Activated CD4-positive, alpha-beta T cell treated with anti-CD3 and anti-CD28 coated beads for 36 hours (primary cell): ENCODE results near the gene PLA2G12B. TPM values are rescaled to one million over a fixed set of nuclear protein-coding genes. Genes with fewer than 3 reads are reported as not detected.
"Not testable (repeated sequence)": the region's sequence is repeated elsewhere in the genome, so short reads cannot be mapped to it uniquely, and the experiment has no call there.

Experiments
- ATAC-seq: fragments of 200-7000 bp; cut with Tn5 transposase; one replicate; pipeline ENCODE4 v1.10.0; 2021; ENCODE audit warnings: mild to moderate bottlenecking, moderate library complexity
- CTCF ChIA-PET: fragments of 350-600 bp; sonication (Branson Sonifier 250); formaldehyde crosslinking; loops from one replicate; lab custom pipeline; 2021; ENCODE audit warnings: antibody characterized with exemption; lab: Charles Lee
- POLR2A ChIA-PET: fragments of 350-600 bp; sonication (Branson Sonifier 250); formaldehyde crosslinking; loops from one replicate; lab custom pipeline; 2021; ENCODE audit warnings: antibody characterized with exemption, inconsistent platforms; lab: Charles Lee
- DNase-seq: peaks from one replicate; pipeline ENCODE4 v3.0.0-alpha.2; 2020
- H3K27ac Mint-ChIP-seq: one replicate; pipeline ENCODE4 v1.8.0; 2021; ENCODE audit warnings: mixed read lengths
- H3K27me3 Mint-ChIP-seq: one replicate; pipeline ENCODE4 v1.8.0; 2021; ENCODE audit warnings: mixed read lengths
- H3K36me3 Mint-ChIP-seq: one replicate; pipeline ENCODE4 v1.8.0; 2021; ENCODE audit warnings: low read depth, mixed read lengths
- H3K4me1 Mint-ChIP-seq: one replicate; pipeline ENCODE4 v1.8.0; 2021; ENCODE audit warnings: mixed read lengths
- H3K4me3 Mint-ChIP-seq: one replicate; pipeline ENCODE4 v1.8.0; 2021; ENCODE audit warnings: mild to moderate bottlenecking, moderate library complexity, mixed read lengths
- H3K9me3 Mint-ChIP-seq: one replicate; pipeline ENCODE4 v1.8.0; 2021; ENCODE audit warnings: low read depth, mixed read lengths
- intact Hi-C, 2 experiments: fragments of 100-400 bp; cut with DNase I in 1 of 2; cut with micrococcal nuclease in 1 of 2; formaldehyde crosslinking; loops; one replicate each; pipeline versions ENCODE4 v1.14.2 to v1.15.1; 2022 to 2024; cut with DNase I, micrococcal nuclease
- total RNA-seq, 2 experiments: library from RNA; stranded (reverse); gene quantifications; one replicate each; pipeline ENCODE4 v1.2.3, GENCODE V29; 2021

Gene PLA2G12B
- total RNA-seq, 2 experiments from 2014 or later: not detected

GRCh38 chr10:72932259-72933015, 22.2 kb downstream of the PLA2G12B start:
- POLR2A ChIA-PET: no interaction called here
- Mint-ChIP-seq H3K27ac (no peak overlapping the region), H3K4me1 (no peaks in the 10 kb centered on the region), H3K4me3 (no peak overlapping the region), H3K27me3 (no peaks in the 10 kb centered on the region), H3K36me3 (no peaks in the 10 kb centered on the region), H3K9me3 (no peaks in the 10 kb centered on the region)
- DNase-seq (no peak), ATAC-seq (no peak)
- CTCF ChIA-PET: interaction anchor here (1.2 kb wide), 1 partner anchor 24 kb away, joined by 4 read pairs; no protein-coding TSS in a partner anchor
- intact Hi-C loops: no loop called here

DNA sequence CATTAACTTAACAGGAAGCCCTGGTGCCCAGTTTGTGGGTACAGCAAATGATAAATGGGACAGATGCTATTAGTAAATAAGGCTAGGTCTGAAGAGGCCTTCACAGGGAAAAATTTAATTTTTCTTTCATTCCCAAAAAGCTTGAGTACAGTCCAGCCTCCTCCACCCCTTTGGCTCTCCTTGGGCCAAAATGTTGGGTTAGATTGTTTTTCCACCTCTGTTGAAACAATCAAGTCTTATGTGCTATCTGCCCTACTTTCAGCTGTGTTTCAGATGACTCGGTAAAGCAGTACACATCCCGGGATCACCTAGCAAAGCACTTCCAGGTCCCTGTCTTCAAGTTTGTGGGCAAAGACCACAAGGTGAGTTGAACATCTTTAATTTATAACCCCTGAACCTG, 24.3 kb downstream of the PLA2G12B start:
- DNase-seq: no peak
- H3K36me3 Mint-ChIP-seq: no peaks in the 10 kb centered on the region
- H3K9me3 Mint-ChIP-seq: no peaks in the 10 kb centered on the region
- peaks cover under 1% of the 10 kb centered on the region for H3K27me3 Mint-ChIP-seq
- ChIA-PET POLR2A (no interaction called here), CTCF (no interaction called here)
- no peak overlapping the region for H3K4me3 Mint-ChIP-seq
- intact Hi-C loops: no loop called here
- ATAC-seq: no peak
- no peak overlapping the region for H3K27ac Mint-ChIP-seq
- H3K4me1 Mint-ChIP-seq: no peaks in the 10 kb centered on the region

DNA sequence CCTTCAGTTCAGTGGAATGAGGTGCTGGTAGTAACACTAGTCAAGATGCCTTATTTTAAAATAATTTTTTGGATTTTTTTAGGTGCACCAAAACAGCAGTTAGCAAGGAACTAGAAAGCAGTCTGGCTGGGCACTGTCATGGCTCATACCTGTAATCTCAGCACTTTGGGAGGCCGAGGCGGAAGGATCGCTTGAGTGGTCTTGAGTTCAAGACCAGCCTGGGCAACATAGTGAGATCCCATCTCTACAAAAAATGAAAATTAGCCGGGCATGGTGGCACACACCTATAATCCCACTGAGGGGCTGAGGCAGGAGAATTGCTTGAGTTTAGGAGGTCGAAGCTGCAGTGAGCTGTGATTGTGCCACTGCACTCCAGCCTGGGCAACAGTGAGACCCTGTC, 25.8 kb downstream of the PLA2G12B start:
- no peaks in the 10 kb centered on the region for H3K36me3 Mint-ChIP-seq
- no peak overlapping the region for H3K4me3 Mint-ChIP-seq
- peaks cover 6% of the 10 kb centered on the region for H3K27me3 Mint-ChIP-seq
- no peak for ATAC-seq
- intact Hi-C loops: no loop called here
- ChIA-PET CTCF (no interaction called here), POLR2A (no interaction called here)
- no peaks in the 10 kb centered on the region for H3K9me3 Mint-ChIP-seq
- H3K27ac Mint-ChIP-seq: no peak overlapping the region
- H3K4me1 Mint-ChIP-seq: no peaks in the 10 kb centered on the region
- DNase-seq: no peak

DNA sequence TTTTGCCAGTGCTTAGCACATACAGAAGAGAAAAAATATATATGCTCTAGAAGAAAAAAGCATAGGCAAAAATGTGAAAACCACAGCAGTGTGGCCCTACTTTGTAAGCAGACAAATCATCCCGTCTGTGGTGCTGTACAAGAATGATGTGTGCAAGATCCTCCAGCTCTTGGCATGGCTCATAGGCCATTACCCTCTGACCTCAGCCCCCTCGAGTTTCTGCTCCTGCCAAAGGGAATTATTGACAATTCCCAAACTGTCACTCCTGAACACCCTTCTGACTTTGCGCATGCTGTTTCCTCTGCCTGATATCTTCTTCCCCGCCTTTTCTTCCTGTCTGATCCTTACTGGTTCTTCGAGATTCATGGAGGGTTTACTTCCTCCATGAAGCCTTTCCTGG, 27.1 kb downstream of the PLA2G12B start:
- ChIA-PET POLR2A (no interaction called here), CTCF (no interaction called here)
- Mint-ChIP-seq H3K9me3 (peaks cover under 1% of the 10 kb centered on the region), H3K27ac (no peak overlapping the region), H3K4me1 (no peaks in the 10 kb centered on the region), H3K4me3 (no peak overlapping the region), H3K27me3 (peaks cover 6% of the 10 kb centered on the region), H3K36me3 (no peaks in the 10 kb centered on the region)
- intact Hi-C loops: no loop called here
- DNase-seq (no peak), ATAC-seq (no peak)

GRCh38 chr10:72925951-72926465, 28.6 kb downstream of the PLA2G12B start:
- no peak overlapping the region for H3K27ac Mint-ChIP-seq
- no peak overlapping the region for H3K4me3 Mint-ChIP-seq
- H3K36me3 Mint-ChIP-seq: no peaks in the 10 kb centered on the region
- no peak for ATAC-seq
- ChIA-PET POLR2A (interaction anchor here (0.7 kb wide), 1 partner anchor 42 kb away, joined by 3 read pairs; no protein-coding TSS in a partner anchor), CTCF (interaction anchor here (0.6 to 0.7 kb wide), 2 partner anchors 12 to 124 kb away, joined by 3 read pairs; no protein-coding TSS in a partner anchor)
- intact Hi-C loops: no loop called here
- no peak for DNase-seq
- peaks cover 8% of the 10 kb centered on the region for H3K9me3 Mint-ChIP-seq
- peaks cover 13% of the 10 kb centered on the region for H3K27me3 Mint-ChIP-seq
- H3K4me1 Mint-ChIP-seq: no peaks in the 10 kb centered on the region

- H3K9me3 Mint-ChIP-seq: peaks cover 14% of the 10 kb centered on the region
- no peak overlapping the region for H3K27ac Mint-ChIP-seq
- peaks cover 1% of the 10 kb centered on the region for H3K36me3 Mint-ChIP-seq
- DNase-seq (no peak), ATAC-seq (no peak)
- CTCF ChIA-PET: no interaction called here
- H3K27me3 Mint-ChIP-seq: peaks cover 14% of the 10 kb centered on the region
- intact Hi-C loops: no loop called here
- no peaks in the 10 kb centered on the region for H3K4me1 Mint-ChIP-seq
- POLR2A ChIA-PET: no interaction called here
- no peak overlapping the region for H3K4me3 Mint-ChIP-seq
Observed at GRCh38 chr10:72924351-72924750, 30.3 kb downstream of the PLA2G12B start.

- intact Hi-C loops, H3K36me3 Mint-ChIP-seq, ATAC-seq, H3K4me3 Mint-ChIP-seq, H3K4me1 Mint-ChIP-seq, H3K27ac Mint-ChIP-seq, DNase-seq, POLR2A ChIA-PET: not testable (repeated sequence)
- peaks cover 14% of the 10 kb centered on the region for H3K9me3 Mint-ChIP-seq
- CTCF ChIA-PET: interaction anchor here (0.7 kb wide), 1 partner anchor 8 kb away, joined by 4 read pairs; no protein-coding TSS in a partner anchor
- H3K27me3 Mint-ChIP-seq: peaks cover 14% of the 10 kb centered on the region
Observed at GRCh38 chr10:72921147-72921683, 33.4 kb downstream of the PLA2G12B start.

GRCh38 chr10:72918352-72918751, 36.3 kb downstream of the PLA2G12B start:
- DNase-seq (no peak), ATAC-seq (no peak)
- H3K4me1 Mint-ChIP-seq: no peaks in the 10 kb centered on the region
- POLR2A ChIA-PET: no interaction called here
- peaks cover 14% of the 10 kb centered on the region for H3K9me3 Mint-ChIP-seq
- no peak overlapping the region for H3K4me3 Mint-ChIP-seq
- CTCF ChIA-PET: interaction anchor here (0.7 kb wide), 1 partner anchor 269 kb away, joined by 3 read pairs; no protein-coding TSS in a partner anchor
- H3K36me3 Mint-ChIP-seq: peaks cover 1% of the 10 kb centered on the region
- no peak overlapping the region for H3K27ac Mint-ChIP-seq
- peaks cover 8% of the 10 kb centered on the region for H3K27me3 Mint-ChIP-seq
- intact Hi-C loops: no loop called here

DNA sequence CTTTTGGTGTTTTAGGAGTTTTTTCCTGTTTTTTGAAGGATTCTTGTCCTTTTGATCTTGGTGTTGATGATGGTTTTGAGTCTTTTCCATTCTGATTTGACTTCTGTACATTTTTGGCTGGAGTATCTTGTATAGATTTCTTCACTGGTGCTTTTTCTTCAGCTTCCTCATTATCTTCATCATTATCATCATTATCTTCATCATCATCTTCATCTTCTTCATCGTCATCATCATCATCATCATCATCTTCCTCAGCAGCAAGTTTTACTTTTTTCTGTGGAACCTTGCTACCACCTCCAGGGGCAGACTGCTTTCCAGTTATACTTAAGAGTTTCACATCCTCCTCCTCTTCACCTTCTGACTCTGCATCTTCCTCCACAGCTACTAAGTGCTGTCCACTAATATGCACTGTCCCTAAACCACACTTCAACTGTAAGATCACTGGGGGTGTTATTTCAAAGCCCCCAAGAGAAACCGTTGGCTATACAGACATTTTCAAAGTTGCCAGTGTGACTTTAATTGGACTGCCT, 36.7 kb downstream of the PLA2G12B start:
- H3K27ac Mint-ChIP-seq, H3K4me1 Mint-ChIP-seq, intact Hi-C loops, POLR2A ChIA-PET, H3K4me3 Mint-ChIP-seq, DNase-seq, H3K27me3 Mint-ChIP-seq, ATAC-seq, H3K36me3 Mint-ChIP-seq: not testable (repeated sequence)
- peaks cover 14% of the 10 kb centered on the region for H3K9me3 Mint-ChIP-seq
- CTCF ChIA-PET: interaction anchor here (0.7 kb wide), 1 partner anchor 269 kb away, joined by 3 read pairs; no protein-coding TSS in a partner anchor

DNA sequence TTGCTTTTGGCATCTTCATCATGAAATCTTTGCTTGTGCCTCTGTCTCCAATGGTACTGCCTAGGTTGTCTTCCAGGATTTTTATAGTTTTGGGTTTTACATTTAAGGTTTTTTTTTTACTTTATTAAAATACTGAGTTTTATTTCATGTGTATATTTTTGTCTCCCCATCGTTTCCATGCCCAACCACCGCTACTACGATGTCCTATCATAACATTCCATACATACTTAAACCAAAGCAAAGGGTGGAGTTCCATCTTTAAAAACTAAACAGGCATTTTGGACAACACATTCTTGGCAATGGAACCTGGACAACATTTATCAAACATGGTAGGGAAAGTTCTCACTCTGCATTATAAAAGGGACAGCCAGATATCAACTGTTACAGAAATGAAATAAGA, 37.4 kb downstream of the PLA2G12B start:
- H3K27ac Mint-ChIP-seq, DNase-seq, H3K4me1 Mint-ChIP-seq, H3K27me3 Mint-ChIP-seq, H3K4me3 Mint-ChIP-seq, intact Hi-C loops, CTCF ChIA-PET, POLR2A ChIA-PET, ATAC-seq, H3K36me3 Mint-ChIP-seq: not testable (repeated sequence)
- H3K9me3 Mint-ChIP-seq: peaks cover 11% of the 10 kb centered on the region

DNA sequence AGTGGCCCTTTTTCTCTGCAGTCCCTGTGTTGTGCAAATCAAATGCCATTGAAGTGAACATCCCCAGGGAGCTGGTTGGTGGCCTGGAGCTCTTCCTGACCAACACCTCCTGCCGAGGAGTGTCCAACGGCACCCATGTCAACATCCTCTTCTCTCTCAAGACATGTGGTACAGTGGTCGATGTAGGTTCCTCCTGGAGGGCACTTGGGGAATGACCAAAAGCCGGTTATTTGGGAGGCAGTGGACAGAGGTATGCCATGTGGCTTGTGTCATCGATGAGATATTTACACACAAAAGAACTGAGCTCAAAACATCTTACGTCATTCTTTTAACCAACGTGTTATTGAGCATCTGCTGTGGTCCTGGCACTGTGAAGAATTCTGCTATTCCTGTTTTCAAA, 41.3 kb downstream of the PLA2G12B start:
- no peaks in the 10 kb centered on the region for H3K4me1 Mint-ChIP-seq
- ATAC-seq: no peak
- no peak overlapping the region for H3K4me3 Mint-ChIP-seq
- no peak overlapping the region for H3K27ac Mint-ChIP-seq
- no peaks in the 10 kb centered on the region for H3K36me3 Mint-ChIP-seq
- no peaks in the 10 kb centered on the region for H3K27me3 Mint-ChIP-seq
- CTCF ChIA-PET: interaction anchor here (0.6 to 1.0 kb wide), 2 partner anchors 8 to 9 kb away, joined by 4 read pairs; no protein-coding TSS in a partner anchor
- POLR2A ChIA-PET: no interaction called here
- intact Hi-C loops: no loop called here
- H3K9me3 Mint-ChIP-seq: no peaks in the 10 kb centered on the region
- no peak for DNase-seq
